HL-60 (cell line): ENCODE data around the gene NFIA.

ENCODE experiments used
- DNase-seq, 2 experiments: peaks; one replicate each; pipeline ENCODE4 v3.0.0-alpha.2; 2010 to 2020; ENCODE audit warnings: low read depth in 1 of 2, low spot score in 1 of 2
- H3K27ac ChIP-seq: fragments of 250-450 bp; sonication (Bioruptor Pico); replicated peaks from 2 replicates; pipeline ENCODE4 v1.5.1; 2020; ENCODE audit warnings: mild to moderate bottlenecking, moderate library complexity
- H3K27me3 ChIP-seq: fragments of 250-450 bp; sonication (Bioruptor Pico); 2 replicates; pipeline ENCODE4 v1.5.1; 2021; ENCODE audit warnings: mild to moderate bottlenecking, moderate library complexity; ENCODE audit not compliant: insufficient read depth, poor library complexity, severe bottlenecking
- H3K4me3 ChIP-seq: replicated peaks from 2 replicates; pipeline ENCODE4 v1.5.1; 2011; ENCODE audit warnings: mild to moderate bottlenecking, control low read depth, low read length; ENCODE audit not compliant: insufficient read depth
- CTCF ChIP-seq: IDR thresholded peaks from one replicate; pipeline ENCODE4 v1.5.1; 2011; ENCODE audit warnings: low read length, control low read depth, inconsistent platforms; ENCODE audit not compliant: insufficient read depth
- GABPA ChIP-seq: IDR thresholded peaks from 2 replicates; pipeline ENCODE4 v1.6.1; 2012; ENCODE audit warnings: low read depth
- POLR2AphosphoS5 ChIP-seq: IDR thresholded peaks from 2 replicates; pipeline ENCODE4 v1.6.1; 2012; ENCODE audit warnings: low read depth
- REST ChIP-seq: IDR thresholded peaks from 2 replicates; pipeline ENCODE4 v1.6.1; 2012; ENCODE audit warnings: low read depth; ENCODE audit not compliant: insufficient replicate concordance
- SPI1 ChIP-seq: IDR thresholded peaks from 2 replicates; pipeline ENCODE4 v1.6.1; 2012; ENCODE audit warnings: low read depth, mild to moderate bottlenecking, borderline replicate concordance

NFIA gene

GRCh38 chr1:61109910-61110309 is 27.5 kb downstream of the NFIA start:
- no peak overlapping the region for H3K4me3 ChIP-seq
- no peaks in the 10 kb centered on the region for H3K27me3 ChIP-seq
- no peak overlapping the region for H3K27ac ChIP-seq
- DNase-seq = no peak
- TF ChIP-seq POLR2AphosphoS5 = no peak
- no peak for TF ChIP-seq SPI1
- no peak for TF ChIP-seq GABPA
- TF ChIP-seq REST = no peak
- no peak for TF ChIP-seq CTCF

- TF ChIP-seq GABPA (no peak), REST (no peak), SPI1 (no peak), CTCF (no peak), POLR2AphosphoS5 (no peak)
- Histone ChIP-seq H3K27me3 (no peaks in the 10 kb centered on the region), H3K4me3 (no peak overlapping the region), H3K27ac (no peak overlapping the region)
- no peak for DNase-seq
Observed at GRCh38 chr1:61110554-61110953, 28.2 kb downstream of the NFIA start.

- DNase-seq = no peak
- TF ChIP-seq SPI1 = no peak
- TF ChIP-seq GABPA = no peak
- TF ChIP-seq POLR2AphosphoS5 = no peak
- no peak for TF ChIP-seq REST
- TF ChIP-seq CTCF = no peak
- no peaks in the 10 kb centered on the region for H3K27me3 ChIP-seq
- no peak overlapping the region for H3K27ac ChIP-seq
- H3K4me3 ChIP-seq = no peak overlapping the region
Observed at GRCh38 chr1:61111084-61112004, 29.0 kb downstream of the NFIA start.
